Panc1 (cell line): Measurements from ENCODE around the gene MFSD6L. TPM values are rescaled to one million over a fixed set of nuclear protein-coding genes. Genes with fewer than 3 reads are reported as not detected.

Experiments
- ATAC-seq: fragments of 200-7000 bp; cut with Tn5 transposase; 2 replicates; pipeline ENCODE4 v1.9.1; 2020; ENCODE audit warnings: mild to moderate bottlenecking, moderate library complexity
- BruUV-seq: library from RNA; stranded (reverse); fragments of 400-500 nt; replicated peaks from 2 replicates; lab custom pipeline; 2021; lab: Mats Ljungman, UMichigan
- CTCF ChIA-PET: fragments of 300-600 bp; sonication (Branson Sonifier 250); formaldehyde crosslinking; loops from one replicate; lab custom pipeline; 2022; ENCODE audit warnings: antibody characterized with exemption; lab: Charles Lee
- POLR2A ChIA-PET: fragments of 300-600 bp; sonication (Branson Sonifier 250); formaldehyde crosslinking; loops from one replicate; lab custom pipeline; 2022; ENCODE audit warnings: antibody characterized with exemption; lab: Charles Lee
- DNase-seq: peaks from one replicate; pipeline ENCODE4 v3.0.0-alpha.2; 2010; ENCODE audit warnings: low read depth, low spot score
- H3K27ac ChIP-seq: 2 replicates; pipeline ENCODE4 v1.5.1; 2011; ENCODE audit warnings: mild to moderate bottlenecking, low read length, inconsistent platforms
- H3K27me3 ChIP-seq: fragments of 200-500 bp; sonication (Bioruptor generic); 2 replicates; pipeline ENCODE4 v1.6.0; 2014; ENCODE audit warnings: low read length, inconsistent platforms; ENCODE audit not compliant: control insufficient read depth, insufficient read depth
- H3K36me3 ChIP-seq: fragments of 200-500 bp; sonication (Bioruptor generic); 2 replicates; pipeline ENCODE4 v1.5.1; 2014; ENCODE audit warnings: inconsistent platforms, mild to moderate bottlenecking, low read length, moderate library complexity; ENCODE audit not compliant: control insufficient read depth, insufficient read depth
- H3K4me1 ChIP-seq: 2 replicates; pipeline ENCODE4 v1.5.1; 2011; ENCODE audit warnings: inconsistent platforms, mild to moderate bottlenecking, low read length, moderate library complexity; ENCODE audit not compliant: control insufficient read depth, insufficient read depth
- H3K4me3 ChIP-seq, 2 experiments: 2 replicates each; pipeline ENCODE4 v1.5.1; 2011 to 2012; ENCODE audit warnings: low read depth in 2 of 2, low read length in 2 of 2, mild to moderate bottlenecking in 2 of 2, inconsistent platforms in 1 of 2, moderate library complexity in 1 of 2
- H3K9me3 ChIP-seq: fragments of 200-500 bp; sonication (Bioruptor generic); 2 replicates; pipeline ENCODE4 v1.5.1; 2014; ENCODE audit warnings: low read depth, mild to moderate bottlenecking, inconsistent platforms, low read length, moderate library complexity; ENCODE audit not compliant: control insufficient read depth, insufficient read depth
- POLR2AphosphoS5 ChIP-seq: IDR thresholded peaks from 2 replicates; pipeline ENCODE4 v1.6.1; 2012; ENCODE audit warnings: mild to moderate bottlenecking, low read depth, low read length, moderate library complexity
- REST ChIP-seq, 2 experiments: IDR thresholded peaks; 2 replicates each; pipeline ENCODE4 v1.6.1; 2011 to 2012; ENCODE audit warnings: low read depth in 2 of 2, control low read depth in 1 of 2, low read length in 1 of 2, mild to moderate bottlenecking in 1 of 2, moderate library complexity in 1 of 2; ENCODE audit not compliant: insufficient read depth in 1 of 2
- SIN3A ChIP-seq: IDR thresholded peaks from 2 replicates; pipeline ENCODE4 v1.6.1; 2012; ENCODE audit warnings: low read depth, mild to moderate bottlenecking, low read length, moderate library complexity, borderline replicate concordance; ENCODE audit not compliant: insufficient read depth
- TCF7L2 ChIP-seq: IDR thresholded peaks from 2 replicates; pipeline ENCODE4 v1.6.1; 2011; ENCODE audit warnings: mild to moderate bottlenecking, low read depth, low read length, inconsistent platforms
- in situ Hi-C: cut with HindIII; loops from 2 replicates; pipeline ENCODE4 v1.10.0; 2016; ENCODE audit warnings: low sequenced_read_pairs, low pct_unique_long_range_greater_than_20kb
- intact Hi-C: fragments of 100-400 bp; cut with micrococcal nuclease; formaldehyde crosslinking; loops from one replicate; pipeline ENCODE4 v1.10.0; 2022; ENCODE audit not compliant: unreplicated experiment
- total RNA-seq: library from RNA; stranded (reverse); gene quantifications from one replicate; pipeline ENCODE4 v1.2.1, GENCODE V29; 2021; ENCODE audit not compliant: unreplicated experiment
- TF ChIP-seq, protein P1 (sequence below): fragments of 450-650 bp; IDR thresholded peaks from 2 replicates; pipeline ENCODE4 v1.5.1; 2017; ENCODE audit warnings: mild to moderate bottlenecking

MFSD6L gene
- total RNA-seq, 1 experiment from 2014 or later = not detected

DNA sequence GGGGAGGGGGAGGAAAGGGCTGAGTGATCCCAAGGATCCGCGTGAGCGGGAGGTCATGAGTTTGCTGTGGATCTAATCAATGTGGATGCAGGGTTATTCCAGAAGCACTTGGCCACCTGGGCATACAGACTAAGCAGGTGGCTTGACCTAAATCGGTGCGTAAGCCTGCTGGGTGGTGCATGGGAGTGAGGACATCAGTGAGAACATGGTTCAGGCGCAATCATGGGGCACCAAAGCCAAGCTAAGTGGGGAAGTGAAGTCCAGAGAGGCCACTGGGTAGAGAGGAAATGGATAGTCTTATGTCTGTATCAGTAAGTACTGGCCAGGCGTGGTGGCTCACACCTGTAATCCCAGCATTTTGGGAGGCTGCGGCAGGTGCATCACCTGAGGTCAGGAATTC is 18.9 kb upstream of the MFSD6L start:
- CTCF ChIA-PET = no interaction called here
- peaks cover 12% of the 10 kb centered on the region for H3K27me3 ChIP-seq
- no TSS peak for BruUV-seq
- in situ Hi-C loops = no loop called here
- no peaks in the 10 kb centered on the region for H3K36me3 ChIP-seq
- intact Hi-C loops = no loop called here
- no peaks in the 10 kb centered on the region for H3K9me3 ChIP-seq
- H3K4me1 ChIP-seq = no peaks in the 10 kb centered on the region
- no peak overlapping the region for H3K27ac ChIP-seq
- DNase-seq (no peak), ATAC-seq (no peak)
- TF ChIP-seq SIN3A = no peak
- TF ChIP-seq POLR2AphosphoS5 = no peak
- TF ChIP-seq REST (IDR thresholded peaks at IDR 0.05; ENCODE audit: insufficient read depth in 1 of 2, low read depth in 2 of 2, low read length in 1 of 2) = no peak
- no peak for TF ChIP-seq TCF7L2
- TF ChIP-seq, protein P1, sequence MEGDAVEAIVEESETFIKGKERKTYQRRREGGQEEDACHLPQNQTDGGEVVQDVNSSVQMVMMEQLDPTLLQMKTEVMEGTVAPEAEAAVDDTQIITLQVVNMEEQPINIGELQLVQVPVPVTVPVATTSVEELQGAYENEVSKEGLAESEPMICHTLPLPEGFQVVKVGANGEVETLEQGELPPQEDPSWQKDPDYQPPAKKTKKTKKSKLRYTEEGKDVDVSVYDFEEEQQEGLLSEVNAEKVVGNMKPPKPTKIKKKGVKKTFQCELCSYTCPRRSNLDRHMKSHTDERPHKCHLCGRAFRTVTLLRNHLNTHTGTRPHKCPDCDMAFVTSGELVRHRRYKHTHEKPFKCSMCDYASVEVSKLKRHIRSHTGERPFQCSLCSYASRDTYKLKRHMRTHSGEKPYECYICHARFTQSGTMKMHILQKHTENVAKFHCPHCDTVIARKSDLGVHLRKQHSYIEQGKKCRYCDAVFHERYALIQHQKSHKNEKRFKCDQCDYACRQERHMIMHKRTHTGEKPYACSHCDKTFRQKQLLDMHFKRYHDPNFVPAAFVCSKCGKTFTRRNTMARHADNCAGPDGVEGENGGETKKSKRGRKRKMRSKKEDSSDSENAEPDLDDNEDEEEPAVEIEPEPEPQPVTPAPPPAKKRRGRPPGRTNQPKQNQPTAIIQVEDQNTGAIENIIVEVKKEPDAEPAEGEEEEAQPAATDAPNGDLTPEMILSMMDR = no peak
- POLR2A ChIA-PET = no interaction called here
- no peak overlapping the region for H3K4me3 ChIP-seq

DNA sequence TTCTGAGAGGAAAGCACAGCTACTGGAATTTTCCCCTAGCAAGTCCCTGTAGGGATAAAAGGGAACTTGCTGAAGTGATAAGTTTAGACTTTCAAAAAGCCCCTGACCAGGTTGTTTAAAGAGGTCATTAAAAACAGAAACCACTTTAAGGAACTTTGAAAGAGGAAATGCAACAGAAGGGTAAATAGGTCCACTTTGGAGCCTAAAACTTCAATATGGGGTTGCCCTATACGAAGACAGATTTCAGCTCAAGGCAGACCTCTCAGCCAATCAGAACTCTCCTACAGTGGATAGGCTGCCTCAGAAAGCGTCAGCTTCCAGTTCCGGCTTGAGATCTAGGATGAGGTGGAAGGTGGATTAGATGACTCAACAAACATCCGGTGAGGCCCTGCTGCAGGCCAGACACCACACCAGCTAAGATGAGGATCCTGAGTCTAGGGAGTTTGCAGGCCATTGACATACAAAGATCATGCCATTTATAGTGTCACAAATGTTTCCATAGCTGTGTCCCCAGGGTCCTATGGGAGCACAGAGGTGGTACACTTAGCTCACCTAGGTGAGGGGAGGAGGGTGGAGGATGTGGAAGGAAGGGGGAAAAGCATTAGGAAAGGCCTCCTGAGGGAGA is 7.9 kb upstream of the MFSD6L start:
- H3K9me3 ChIP-seq = no peaks in the 10 kb centered on the region
- ATAC-seq (no peak), DNase-seq (no peak)
- no peaks in the 10 kb centered on the region for H3K36me3 ChIP-seq
- no peaks in the 10 kb centered on the region for H3K27me3 ChIP-seq
- TF ChIP-seq, protein P1 = no peak
- no peak for TF ChIP-seq SIN3A
- no peak for TF ChIP-seq TCF7L2
- TF ChIP-seq POLR2AphosphoS5 = no peak
- no peak for TF ChIP-seq REST (IDR thresholded peaks at IDR 0.05; ENCODE audit: insufficient read depth in 1 of 2, low read depth in 2 of 2, low read length in 1 of 2)
- no TSS peak for BruUV-seq
- intact Hi-C loops (no loop called here), in situ Hi-C loops (no loop called here)
- H3K27ac ChIP-seq = no peak overlapping the region
- ChIA-PET CTCF (no interaction called here), POLR2A (no interaction called here)
- H3K4me3 ChIP-seq = no peak overlapping the region
- H3K4me1 ChIP-seq = no peaks in the 10 kb centered on the region
